ENCODE results near the gene IFT81. TPM values are rescaled to one million over a fixed set of nuclear protein-coding genes. Genes with fewer than 3 reads are reported as not detected.

The IFT81 gene
- total and polyA plus RNA-seq, 2 of the 13 experiments (the other 11 are each of a cell fraction or from before 2014, with no cell fraction given): 4.2 to 13.0 TPM

DNA sequence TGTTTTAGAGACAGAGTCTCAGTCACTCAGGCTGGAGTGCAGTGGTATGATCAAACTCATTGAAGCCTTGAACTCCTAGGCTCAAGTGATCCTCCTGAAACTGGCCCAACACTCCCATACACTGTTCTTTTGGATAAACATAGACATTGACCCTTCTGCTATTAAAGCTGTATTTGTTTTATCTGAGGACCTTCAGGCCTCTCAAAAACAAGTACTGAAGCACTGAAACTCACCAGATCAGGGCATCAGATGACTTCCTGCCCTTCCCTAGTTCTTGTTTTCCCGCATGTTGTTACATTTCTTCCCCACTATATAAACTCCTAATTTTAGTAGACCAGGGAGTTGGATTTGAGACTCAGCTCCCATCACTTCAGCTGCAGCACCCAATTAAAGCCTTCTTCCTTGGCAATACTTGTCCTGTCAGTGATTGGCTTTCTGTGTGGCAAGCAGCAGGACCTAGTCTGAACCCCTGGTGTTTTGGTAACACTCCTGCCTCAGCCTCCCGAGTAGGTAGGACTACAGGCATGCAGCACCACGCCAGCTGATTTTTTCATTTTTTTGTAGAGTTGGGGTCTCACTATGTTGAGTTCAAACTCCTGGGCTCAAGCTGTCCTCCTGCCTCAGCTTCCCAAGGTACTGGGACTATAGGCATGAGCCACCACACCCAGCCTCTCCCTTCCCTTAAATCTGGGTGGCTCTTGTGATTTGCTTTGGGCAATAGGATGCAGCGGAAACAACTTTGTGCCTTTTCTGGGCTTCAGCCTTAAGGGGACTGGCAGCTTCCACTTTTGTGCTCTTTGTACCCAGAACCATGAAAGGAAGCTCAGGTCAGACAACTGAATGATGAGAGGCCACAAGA, 12.5 kb upstream of the IFT81 start (continued):
- TF ChIP-seq, protein P1, sequence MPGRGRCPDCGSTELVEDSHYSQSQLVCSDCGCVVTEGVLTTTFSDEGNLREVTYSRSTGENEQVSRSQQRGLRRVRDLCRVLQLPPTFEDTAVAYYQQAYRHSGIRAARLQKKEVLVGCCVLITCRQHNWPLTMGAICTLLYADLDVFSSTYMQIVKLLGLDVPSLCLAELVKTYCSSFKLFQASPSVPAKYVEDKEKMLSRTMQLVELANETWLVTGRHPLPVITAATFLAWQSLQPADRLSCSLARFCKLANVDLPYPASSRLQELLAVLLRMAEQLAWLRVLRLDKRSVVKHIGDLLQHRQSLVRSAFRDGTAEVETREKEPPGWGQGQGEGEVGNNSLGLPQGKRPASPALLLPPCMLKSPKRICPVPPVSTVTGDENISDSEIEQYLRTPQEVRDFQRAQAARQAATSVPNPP (CRISPR knock-in tag; IDR thresholded peaks at IDR 0.05): no peak
- no peak for TF ChIP-seq ZNF432 (CRISPR knock-in tag; IDR thresholded peaks at IDR 0.05; ENCODE audit: borderline replicate concordance)
- no peak for TF ChIP-seq JUNB (CRISPR knock-in tag; IDR thresholded peaks at IDR 0.05; ENCODE audit: borderline replicate concordance)
- TF ChIP-seq POGZ (CRISPR knock-in tag; IDR thresholded peaks at IDR 0.05): peak; percentile 46; the same call in 1 of the 2 replicates
- no peak for TF ChIP-seq PCBP2 (optimal IDR thresholded peaks at IDR 0.05; ENCODE audit: low read depth, low read length, poor library complexity, severe bottlenecking)
- TF ChIP-seq NKX3-1 (CRISPR knock-in tag; IDR thresholded peaks at IDR 0.05): 0 out of 2 replicates have a peak, but pooled peaks have one; percentile 25
- TF ChIP-seq ZNF879 (CRISPR knock-in tag; IDR thresholded peaks at IDR 0.05): no peak
- no peak for TF ChIP-seq U2AF2 (IDR thresholded peaks at IDR 0.05; ENCODE audit: low read depth, low read length)
- peak; percentile 71 for TF ChIP-seq BCL6 (CRISPR knock-in tag; IDR thresholded peaks at IDR 0.05)
- no peak for TF ChIP-seq ZC3H13 (CRISPR knock-in tag; IDR thresholded peaks at IDR 0.05)
- TF ChIP-seq ATAD3A (CRISPR knock-in tag; IDR thresholded peaks at IDR 0.05): no peak
- TF ChIP-seq, protein P2, sequence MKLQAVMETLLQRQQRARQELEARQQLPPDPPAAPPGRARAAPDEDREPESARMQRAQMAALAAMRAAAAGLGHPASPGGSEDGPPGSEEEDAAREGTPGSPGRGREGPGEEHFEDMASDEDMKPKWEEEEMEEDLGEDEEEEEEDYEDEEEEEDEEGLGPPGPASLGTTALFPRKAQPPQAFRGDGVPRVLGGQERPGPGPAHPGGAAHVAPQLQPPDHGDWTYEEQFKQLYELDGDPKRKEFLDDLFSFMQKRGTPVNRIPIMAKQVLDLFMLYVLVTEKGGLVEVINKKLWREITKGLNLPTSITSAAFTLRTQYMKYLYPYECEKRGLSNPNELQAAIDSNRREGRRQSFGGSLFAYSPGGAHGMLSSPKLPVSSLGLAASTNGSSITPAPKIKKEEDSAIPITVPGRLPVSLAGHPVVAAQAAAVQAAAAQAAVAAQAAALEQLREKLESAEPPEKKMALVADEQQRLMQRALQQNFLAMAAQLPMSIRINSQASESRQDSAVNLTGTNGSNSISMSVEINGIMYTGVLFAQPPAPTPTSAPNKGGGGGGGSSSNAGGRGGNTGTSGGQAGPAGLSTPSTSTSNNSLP (IDR thresholded peaks at IDR 0.05; ENCODE audit: low read depth, low read length): peak; percentile 97
- TF ChIP-seq NFRKB (IDR thresholded peaks at IDR 0.05): no peak
- TF ChIP-seq, protein P3, sequence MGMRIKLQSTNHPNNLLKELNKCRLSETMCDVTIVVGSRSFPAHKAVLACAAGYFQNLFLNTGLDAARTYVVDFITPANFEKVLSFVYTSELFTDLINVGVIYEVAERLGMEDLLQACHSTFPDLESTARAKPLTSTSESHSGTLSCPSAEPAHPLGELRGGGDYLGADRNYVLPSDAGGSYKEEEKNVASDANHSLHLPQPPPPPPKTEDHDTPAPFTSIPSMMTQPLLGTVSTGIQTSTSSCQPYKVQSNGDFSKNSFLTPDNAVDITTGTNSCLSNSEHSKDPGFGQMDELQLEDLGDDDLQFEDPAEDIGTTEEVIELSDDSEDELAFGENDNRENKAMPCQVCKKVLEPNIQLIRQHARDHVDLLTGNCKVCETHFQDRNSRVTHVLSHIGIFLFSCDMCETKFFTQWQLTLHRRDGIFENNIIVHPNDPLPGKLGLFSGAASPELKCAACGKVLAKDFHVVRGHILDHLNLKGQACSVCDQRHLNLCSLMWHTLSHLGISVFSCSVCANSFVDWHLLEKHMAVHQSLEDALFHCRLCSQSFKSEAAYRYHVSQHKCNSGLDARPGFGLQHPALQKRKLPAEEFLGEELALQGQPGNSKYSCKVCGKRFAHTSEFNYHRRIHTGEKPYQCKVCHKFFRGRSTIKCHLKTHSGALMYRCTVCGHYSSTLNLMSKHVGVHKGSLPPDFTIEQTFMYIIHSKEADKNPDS (CRISPR knock-in tag; IDR thresholded peaks at IDR 0.05): 0 out of 2 replicates have a peak, but pooled peaks have one; percentile 30
- no peak for TF ChIP-seq CENPT (CRISPR knock-in tag; IDR thresholded peaks at IDR 0.05; ENCODE audit: low read depth)
- TF ChIP-seq, protein P4, sequence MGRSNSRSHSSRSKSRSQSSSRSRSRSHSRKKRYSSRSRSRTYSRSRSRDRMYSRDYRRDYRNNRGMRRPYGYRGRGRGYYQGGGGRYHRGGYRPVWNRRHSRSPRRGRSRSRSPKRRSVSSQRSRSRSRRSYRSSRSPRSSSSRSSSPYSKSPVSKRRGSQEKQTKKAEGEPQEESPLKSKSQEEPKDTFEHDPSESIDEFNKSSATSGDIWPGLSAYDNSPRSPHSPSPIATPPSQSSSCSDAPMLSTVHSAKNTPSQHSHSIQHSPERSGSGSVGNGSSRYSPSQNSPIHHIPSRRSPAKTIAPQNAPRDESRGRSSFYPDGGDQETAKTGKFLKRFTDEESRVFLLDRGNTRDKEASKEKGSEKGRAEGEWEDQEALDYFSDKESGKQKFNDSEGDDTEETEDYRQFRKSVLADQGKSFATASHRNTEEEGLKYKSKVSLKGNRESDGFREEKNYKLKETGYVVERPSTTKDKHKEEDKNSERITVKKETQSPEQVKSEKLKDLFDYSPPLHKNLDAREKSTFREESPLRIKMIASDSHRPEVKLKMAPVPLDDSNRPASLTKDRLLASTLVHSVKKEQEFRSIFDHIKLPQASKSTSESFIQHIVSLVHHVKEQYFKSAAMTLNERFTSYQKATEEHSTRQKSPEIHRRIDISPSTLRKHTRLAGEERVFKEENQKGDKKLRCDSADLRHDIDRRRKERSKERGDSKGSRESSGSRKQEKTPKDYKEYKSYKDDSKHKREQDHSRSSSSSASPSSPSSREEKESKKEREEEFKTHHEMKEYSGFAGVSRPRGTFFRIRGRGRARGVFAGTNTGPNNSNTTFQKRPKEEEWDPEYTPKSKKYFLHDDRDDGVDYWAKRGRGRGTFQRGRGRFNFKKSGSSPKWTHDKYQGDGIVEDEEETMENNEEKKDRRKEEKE (IDR thresholded peaks at IDR 0.05): no peak
- TF ChIP-seq, protein P5, sequence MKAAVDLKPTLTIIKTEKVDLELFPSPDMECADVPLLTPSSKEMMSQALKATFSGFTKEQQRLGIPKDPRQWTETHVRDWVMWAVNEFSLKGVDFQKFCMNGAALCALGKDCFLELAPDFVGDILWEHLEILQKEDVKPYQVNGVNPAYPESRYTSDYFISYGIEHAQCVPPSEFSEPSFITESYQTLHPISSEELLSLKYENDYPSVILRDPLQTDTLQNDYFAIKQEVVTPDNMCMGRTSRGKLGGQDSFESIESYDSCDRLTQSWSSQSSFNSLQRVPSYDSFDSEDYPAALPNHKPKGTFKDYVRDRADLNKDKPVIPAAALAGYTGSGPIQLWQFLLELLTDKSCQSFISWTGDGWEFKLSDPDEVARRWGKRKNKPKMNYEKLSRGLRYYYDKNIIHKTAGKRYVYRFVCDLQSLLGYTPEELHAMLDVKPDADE (CRISPR knock-in tag; IDR thresholded peaks at IDR 0.05): no peak

Measured in HepG2 (cell line).